ENCODE data around the gene MFN1. TPM values are rescaled to one million over a fixed set of nuclear protein-coding genes. Genes with fewer than 3 reads are reported as not detected.

Gene MFN1
- total and polyA plus RNA-seq, 12 donors: 15.0 to 82.1 (median 66.5) TPM

DNA sequence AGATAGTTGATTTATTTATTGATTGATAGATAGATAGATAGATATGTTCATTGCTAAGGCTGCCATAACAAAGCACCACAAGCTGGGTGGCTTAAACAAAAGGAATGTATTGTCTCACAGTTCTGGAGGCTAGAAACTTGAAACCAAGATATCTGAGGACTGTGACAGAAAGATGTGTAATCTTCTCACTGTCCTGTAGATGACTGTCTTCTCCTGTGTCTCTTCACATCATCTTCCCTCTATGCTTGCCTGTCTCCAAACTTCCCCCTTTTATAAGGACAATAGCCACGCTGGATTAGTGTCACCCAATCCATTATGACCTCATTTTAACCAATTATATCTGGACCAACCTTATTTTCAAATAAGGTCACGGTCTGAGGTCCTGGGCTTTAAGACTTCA lies 62.8 kb downstream of the MFN1 start:
- H3K4me1 ChIP-seq: peaks cover 0 to 7% (median 0%) of the 10 kb centered on the region in 9 donors
- peaks cover 0 to 98% (median 16%) of the 10 kb centered on the region in 9 donors for H3K36me3 ChIP-seq
- H3K4me3 ChIP-seq: no peak overlapping the region
- H3K27me3 ChIP-seq: no peaks in the 10 kb centered on the region
- intact Hi-C loops (cut with DNase I): no loop called here
- ATAC-seq (no peak), DNase-seq (no peak)
- TF ChIP-seq, protein P1, sequence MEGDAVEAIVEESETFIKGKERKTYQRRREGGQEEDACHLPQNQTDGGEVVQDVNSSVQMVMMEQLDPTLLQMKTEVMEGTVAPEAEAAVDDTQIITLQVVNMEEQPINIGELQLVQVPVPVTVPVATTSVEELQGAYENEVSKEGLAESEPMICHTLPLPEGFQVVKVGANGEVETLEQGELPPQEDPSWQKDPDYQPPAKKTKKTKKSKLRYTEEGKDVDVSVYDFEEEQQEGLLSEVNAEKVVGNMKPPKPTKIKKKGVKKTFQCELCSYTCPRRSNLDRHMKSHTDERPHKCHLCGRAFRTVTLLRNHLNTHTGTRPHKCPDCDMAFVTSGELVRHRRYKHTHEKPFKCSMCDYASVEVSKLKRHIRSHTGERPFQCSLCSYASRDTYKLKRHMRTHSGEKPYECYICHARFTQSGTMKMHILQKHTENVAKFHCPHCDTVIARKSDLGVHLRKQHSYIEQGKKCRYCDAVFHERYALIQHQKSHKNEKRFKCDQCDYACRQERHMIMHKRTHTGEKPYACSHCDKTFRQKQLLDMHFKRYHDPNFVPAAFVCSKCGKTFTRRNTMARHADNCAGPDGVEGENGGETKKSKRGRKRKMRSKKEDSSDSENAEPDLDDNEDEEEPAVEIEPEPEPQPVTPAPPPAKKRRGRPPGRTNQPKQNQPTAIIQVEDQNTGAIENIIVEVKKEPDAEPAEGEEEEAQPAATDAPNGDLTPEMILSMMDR (IDR thresholded peaks at IDR 0.05): no peak
- WGBS, 2 donors: 89 to 94% methylated on average over 2 of the region's 2 CpGs
- no peak overlapping the region for H3K27ac ChIP-seq
- no peaks in the 10 kb centered on the region for H3K9me3 ChIP-seq

DNA sequence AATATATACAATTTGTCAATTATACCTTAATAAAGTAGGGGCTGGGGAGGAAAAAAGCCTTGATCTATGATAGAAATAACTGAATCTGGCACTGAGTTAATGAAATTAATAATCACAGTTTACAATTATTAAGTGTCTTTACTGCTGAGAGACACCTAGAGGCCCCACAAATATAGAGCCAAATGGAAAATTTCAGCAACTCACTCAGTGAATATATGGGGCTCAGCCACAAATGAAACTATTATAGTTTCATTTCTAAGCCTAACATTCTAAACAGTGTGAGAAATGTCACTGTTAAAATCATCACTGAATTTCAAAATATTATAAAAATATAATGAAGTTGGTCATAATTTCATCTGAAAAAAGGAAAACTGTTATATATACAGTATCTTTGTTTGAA lies 63.5 kb downstream of the MFN1 start:
- ATAC-seq: no peak
- Histone ChIP-seq H3K4me3 (no peak overlapping the region), H3K27me3 (no peaks in the 10 kb centered on the region), H3K36me3 (peaks cover 0 to 96% (median 14%) of the 10 kb centered on the region in 9 donors), H3K9me3 (no peaks in the 10 kb centered on the region), H3K27ac (peak overlapping the region in 1 of 10 donors; percentile 9), H3K4me1 (peaks cover 0 to 12% (median 0%) of the 10 kb centered on the region in 9 donors)
- DNase-seq: no peak
- TF ChIP-seq, protein P1 (IDR thresholded peaks at IDR 0.05): no peak
- intact Hi-C loops (cut with DNase I): no loop called here

GRCh38 chr3:179414804-179415203 lies 67.3 kb downstream of the MFN1 start:
- Histone ChIP-seq H3K4me1 (peaks cover 0 to 13% (median 3%) of the 10 kb centered on the region in 9 donors), H3K27me3 (no peaks in the 10 kb centered on the region), H3K4me3 (no peak overlapping the region), H3K36me3 (peaks cover 0 to 100% (median 16%) of the 10 kb centered on the region in 9 donors), H3K27ac (peak overlapping the region in 6 of 10 donors; percentile 24 to 61 (median 56)), H3K9me3 (no peaks in the 10 kb centered on the region)
- DNase-seq (no peak), ATAC-seq (peak in 4 of 8 donors; percentile 15 to 31 (median 26))
- TF ChIP-seq, protein P1 (IDR thresholded peaks at IDR 0.05): no peak
- WGBS, 2 donors: 64 to 73% methylated on average over 2 of the region's 2 CpGs
- intact Hi-C loops (cut with DNase I): no loop called here

DNA sequence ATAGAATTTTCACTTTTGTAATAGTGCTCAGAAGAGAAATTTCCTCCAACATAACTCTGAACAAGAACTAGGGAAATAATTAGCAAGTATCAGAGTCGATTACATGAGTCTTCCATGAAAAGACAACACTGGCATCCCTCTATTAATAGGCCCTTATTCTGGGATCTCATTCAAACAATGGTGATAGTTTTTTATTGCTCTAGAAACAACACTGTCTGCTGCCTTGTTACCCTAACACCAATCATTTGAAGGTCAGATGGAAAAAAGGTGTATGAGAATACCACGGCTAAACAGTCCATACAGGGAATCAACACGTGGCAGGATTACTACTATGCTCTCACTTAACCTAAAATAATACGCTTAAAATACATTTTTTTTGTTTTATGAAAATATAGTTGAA lies 67.9 kb downstream of the MFN1 start:
- no peak for DNase-seq
- peak in 7 of 8 donors; percentile 58 to 92 (median 85) for ATAC-seq
- peaks cover 0 to 100% (median 16%) of the 10 kb centered on the region in 9 donors for H3K36me3 ChIP-seq
- intact Hi-C loops (cut with DNase I): no loop called here
- no peaks in the 10 kb centered on the region for H3K9me3 ChIP-seq
- peaks cover 0 to 13% (median 3%) of the 10 kb centered on the region in 9 donors for H3K4me1 ChIP-seq
- no peak overlapping the region for H3K4me3 ChIP-seq
- peak overlapping the region in 6 of 10 donors; percentile 24 to 61 (median 56) for H3K27ac ChIP-seq
- TF ChIP-seq, protein P1 (IDR thresholded peaks at IDR 0.05): no peak
- H3K27me3 ChIP-seq: no peaks in the 10 kb centered on the region
- 60 to 70% methylated on average over 4 of the region's 4 CpGs for WGBS, 2 donors
